HG03469 (cell line): ENCODE results near the gene SPTBN5.

Experiments
- ATAC-seq: cut with Tn5 transposase; IDR thresholded peaks from one replicate; pipeline ENCODE4 v1.9.1; 2021; ENCODE audit warnings: mild to moderate bottlenecking, moderate library complexity, moderate number of reproducible peaks; ENCODE audit not compliant: unreplicated experiment

The SPTBN5 gene

GRCh38 chr15:41827290-41827879 is 66.5 kb downstream of the SPTBN5 start:
- no peak for ATAC-seq

DNA sequence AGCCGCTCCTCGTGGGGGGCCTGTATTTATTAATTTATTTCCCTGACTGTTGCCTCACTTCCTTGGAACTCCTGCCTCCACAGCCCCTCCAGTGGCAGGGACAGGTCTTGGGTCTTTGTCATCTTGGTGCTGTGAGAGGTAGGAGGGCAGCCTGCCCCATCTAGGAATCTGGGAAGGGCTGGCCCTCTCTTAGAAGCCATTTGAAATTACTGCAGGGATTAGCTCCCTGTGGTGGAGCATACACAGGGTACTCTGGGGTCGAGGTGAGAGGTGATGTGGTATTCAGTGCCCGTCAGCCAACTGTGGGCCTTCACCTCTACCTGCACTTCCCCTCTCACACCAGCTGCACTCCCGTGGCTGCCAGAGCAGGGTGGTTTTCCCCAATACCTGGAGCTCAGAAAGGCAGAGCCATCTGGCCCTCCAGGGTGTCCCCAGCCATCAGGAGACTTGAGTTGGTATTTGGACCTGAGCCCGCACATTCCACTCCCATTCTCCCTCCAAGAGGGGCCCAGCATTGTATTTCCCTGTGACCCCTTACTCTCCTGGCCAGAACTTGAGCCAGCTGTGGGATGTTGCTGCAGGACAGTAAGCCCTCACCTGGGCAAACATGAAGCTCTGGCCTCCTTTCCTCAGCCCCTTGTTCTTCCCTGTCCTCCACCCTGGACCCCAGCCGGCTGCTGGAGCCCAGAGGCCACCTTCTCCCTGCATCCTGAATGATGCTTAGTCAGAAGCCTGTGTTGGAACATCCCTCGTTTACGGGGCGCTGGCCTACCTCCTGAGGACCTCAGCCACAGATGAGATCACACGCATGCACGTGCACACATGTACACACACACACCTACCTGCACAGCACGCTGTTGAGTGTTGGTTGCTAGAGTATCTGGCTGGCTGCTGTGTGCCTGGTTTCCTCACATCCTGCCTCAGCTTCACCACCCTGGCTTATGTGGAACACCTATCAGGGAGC is 68.0 kb downstream of the SPTBN5 start:
- no peak for ATAC-seq

DNA sequence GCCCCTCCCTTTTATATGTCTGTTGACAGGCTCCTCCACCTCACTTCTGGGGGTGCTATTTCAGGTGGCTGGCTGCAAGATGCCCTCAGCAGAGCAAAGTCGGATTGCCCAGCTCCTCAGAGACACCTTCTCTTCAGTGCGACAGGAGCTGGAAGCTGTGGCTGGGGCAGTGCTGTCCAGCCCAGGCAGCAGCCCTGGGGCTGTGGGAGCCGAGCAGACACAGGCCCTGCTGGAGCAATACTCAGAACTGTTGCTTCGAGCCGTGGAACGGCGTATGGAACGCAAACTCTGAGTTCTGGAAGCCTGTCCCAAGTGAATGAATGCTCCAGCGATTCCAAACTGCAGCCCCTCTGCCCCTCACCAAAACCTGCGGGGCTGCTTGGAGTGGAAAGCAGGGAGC is 68.7 kb downstream of the SPTBN5 start:
- ATAC-seq = no peak

DNA sequence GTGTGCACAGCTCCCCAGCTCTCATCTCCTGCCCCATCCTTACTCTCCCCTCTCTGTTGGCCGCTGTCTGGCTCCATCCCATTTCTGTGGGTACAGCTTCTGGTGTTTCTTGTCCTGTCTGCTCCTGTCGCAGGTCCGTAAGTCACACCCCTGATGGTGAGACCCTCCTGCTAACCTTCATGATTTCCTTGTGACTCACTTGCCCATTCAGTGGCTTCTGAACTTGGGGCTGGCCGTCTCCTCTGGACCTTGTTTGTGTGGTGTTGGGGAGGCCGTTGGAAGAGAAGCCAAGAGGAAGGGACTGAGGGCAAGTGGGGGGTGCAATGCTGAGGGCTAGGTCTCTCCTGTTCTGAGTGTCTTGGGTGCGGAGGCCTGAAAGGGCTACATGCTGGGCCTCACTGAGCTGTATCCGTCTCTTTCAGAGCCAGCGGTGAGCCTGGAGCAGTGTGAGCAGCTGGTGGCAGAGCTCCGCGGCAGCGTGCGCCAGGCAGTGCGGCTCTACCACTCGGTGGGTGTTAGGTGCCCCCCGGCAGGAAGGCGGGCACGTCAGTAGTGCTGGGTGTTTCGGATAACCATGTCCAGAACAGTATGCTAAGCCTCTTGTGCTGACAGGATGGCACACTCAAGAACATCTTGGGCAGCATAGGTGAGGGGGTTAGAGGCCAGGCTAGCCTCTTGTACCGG is 69.6 kb downstream of the SPTBN5 start:
- no peak for ATAC-seq

DNA sequence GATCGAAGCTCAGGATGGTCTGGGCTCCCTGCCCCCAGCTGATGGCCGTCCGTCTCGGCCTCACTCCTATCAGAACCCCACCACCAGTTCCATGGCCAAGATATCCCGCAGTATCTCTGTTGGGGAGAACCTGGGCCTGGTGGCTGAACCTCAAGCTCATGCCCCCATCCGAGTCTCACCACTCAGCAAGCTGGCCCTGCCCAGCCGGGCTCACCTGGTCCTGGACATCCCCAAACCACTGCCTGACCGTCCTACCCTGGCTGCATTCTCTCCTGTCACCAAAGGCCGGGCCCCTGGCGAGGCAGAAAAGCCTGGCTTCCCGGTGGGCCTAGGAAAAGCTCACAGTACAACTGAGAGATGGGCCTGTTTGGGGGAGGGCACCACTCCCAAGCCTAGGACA is 70.4 kb downstream of the SPTBN5 start:
- ATAC-seq = no peak

DNA sequence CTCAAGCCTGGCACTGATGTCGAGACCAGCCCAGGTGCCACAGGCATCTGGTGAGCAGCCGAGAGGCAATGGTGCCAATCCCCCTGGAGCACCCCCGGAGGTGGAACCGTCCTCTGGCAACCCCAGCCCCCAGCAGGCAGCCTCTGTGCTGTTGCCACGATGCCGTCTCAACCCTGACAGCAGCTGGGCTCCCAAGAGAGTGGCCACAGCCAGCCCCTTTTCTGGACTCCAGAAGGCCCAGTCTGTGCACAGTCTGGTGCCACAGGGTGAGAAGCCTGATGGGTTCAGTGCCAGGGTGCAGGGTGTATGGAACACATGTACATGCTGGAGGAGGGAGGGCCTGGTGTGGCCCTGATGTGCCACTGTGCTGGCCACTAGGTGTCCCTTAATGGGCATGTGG is 70.9 kb downstream of the SPTBN5 start:
- no peak for ATAC-seq

DNA sequence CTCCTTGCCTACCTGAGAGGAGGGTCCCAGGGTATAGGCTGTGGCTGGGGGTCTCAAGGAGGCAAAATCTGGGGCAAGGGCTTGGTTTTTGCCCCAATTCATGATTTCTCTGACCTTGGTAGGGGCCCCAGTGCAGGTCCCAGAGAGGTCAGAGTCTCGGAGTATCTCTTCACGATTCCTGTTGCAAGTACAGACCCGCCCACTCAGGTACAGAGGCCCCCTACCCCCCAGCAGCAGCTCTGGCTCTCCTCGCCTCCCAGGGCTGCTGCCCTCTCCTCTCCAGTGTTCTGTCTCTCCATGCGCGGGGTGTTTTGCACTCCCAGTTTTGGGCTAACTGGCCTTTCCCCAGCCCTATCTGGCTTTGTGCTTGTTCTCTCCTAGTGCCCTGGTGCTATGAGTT is 71.4 kb downstream of the SPTBN5 start:
- no peak for ATAC-seq

GRCh38 chr15:41821831-41822230 is 72.0 kb downstream of the SPTBN5 start:
- no peak for ATAC-seq

GRCh38 chr15:41820791-41821423 is 72.9 kb downstream of the SPTBN5 start:
- ATAC-seq = no peak

GRCh38 chr15:41819455-41820050 is 74.3 kb downstream of the SPTBN5 start:
- no peak for ATAC-seq

DNA sequence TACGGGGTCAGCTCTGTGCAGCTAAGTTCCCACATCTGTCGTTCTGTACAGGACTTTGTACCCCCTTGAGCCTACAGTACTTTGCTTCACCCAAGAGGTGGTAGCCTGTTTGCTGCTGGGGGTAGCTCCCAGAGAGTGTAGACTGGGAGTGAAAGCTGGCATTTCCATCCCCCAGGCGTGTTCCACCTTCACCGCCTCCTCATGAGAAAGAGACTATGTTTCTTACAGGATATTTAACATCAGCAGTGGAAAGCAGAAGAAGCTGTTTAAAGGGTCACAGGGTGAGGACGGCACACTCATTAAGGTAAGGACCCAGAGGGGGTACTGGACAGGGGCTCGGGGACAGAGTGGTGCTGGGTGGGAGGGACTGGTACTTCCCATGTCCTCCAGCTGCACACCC is 76.1 kb downstream of the SPTBN5 start:
- no peak for ATAC-seq

DNA sequence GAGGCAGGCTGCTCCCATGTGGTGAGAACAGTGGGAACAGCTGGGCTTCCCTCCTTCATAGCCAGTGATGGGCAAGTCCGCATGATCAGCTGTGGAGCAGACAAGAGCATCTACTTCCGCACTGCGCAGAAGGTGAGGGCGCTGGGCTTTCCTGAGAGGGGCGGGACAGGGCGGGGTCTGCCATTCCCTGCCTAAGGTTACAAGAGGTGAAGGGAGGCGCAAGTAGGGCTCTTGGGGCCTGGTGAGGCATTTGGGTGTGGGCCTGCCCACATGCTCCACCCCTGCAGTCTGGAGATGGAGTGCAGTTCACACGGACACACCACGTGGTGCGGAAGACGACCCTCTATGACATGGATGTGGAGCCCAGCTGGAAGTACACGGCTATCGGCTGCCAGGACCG is 76.5 kb downstream of the SPTBN5 start:
- no peak for ATAC-seq

DNA sequence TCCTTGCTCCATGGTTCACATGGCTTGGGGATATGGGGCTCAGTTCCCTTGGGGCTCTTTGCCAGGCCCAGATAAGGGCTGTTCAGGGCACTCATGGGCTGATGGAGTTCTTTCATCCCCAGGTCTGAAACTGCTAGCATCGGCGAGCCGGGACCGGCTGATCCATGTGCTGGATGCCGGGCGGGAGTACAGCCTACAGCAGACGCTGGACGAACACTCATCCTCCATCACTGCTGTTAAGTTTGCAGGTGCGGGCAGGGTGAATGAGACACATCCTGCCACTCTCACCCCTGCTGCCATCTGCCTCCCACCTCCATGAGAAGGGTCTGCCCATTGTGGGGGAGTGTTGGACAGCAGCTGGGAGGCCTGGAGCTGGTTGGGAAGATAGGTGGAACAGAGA is 77.1 kb downstream of the SPTBN5 start:
- no peak for ATAC-seq

GRCh38 chr15:41814534-41814933 is 79.3 kb downstream of the SPTBN5 start:
- no peak for ATAC-seq

DNA sequence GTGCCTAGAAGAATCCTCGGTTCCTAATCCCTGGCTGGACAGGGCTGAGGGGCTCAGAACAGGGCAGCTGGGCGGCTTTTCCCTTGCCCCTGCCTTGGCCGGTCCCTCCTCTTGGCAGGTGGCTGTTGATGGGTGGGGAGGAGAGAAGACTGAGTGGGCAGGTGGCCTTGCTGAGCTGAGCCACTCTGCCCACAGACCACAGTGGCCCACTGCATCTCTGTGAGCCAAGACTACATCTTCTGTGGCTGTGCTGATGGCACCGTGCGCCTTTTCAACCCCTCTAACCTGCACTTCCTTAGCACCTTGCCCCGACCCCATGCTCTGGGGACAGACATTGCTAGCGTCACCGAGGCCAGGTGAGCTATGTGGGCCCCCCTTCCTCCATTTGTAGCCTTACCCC is 80.4 kb downstream of the SPTBN5 start:
- ATAC-seq = no peak

GRCh38 chr15:41812820-41813375 is 81.0 kb downstream of the SPTBN5 start:
- ATAC-seq = no peak

- no peak for ATAC-seq
Measured at GRCh38 chr15:41811432-41812195, 82.2 kb downstream of the SPTBN5 start.

GRCh38 chr15:41810651-41811431 is 83.0 kb downstream of the SPTBN5 start:
- no peak for ATAC-seq
